T-helper 17 cell (primary cell): ENCODE data around the gene NHEJ1. TPM values are rescaled to one million over a fixed set of nuclear protein-coding genes. Genes with fewer than 3 reads are reported as not detected.
A peak's percentile ranks its signal among the peaks of the same experiment; 100 is the strongest.

Source experiments
- ATAC-seq: fragments of 150-1000 bp; cut with Tn5 transposase; 2 replicates; pipeline ENCODE4 v1.10.0; 2021; ENCODE audit warnings: mild to moderate bottlenecking, moderate library complexity
- DNase-seq, 3 donors: peaks; one replicate each; pipeline versions ENCODE4 v3.0.0 to v3.0.0-alpha.2; 2020 to 2021
- H3K9me3 ChIP-seq: one replicate; pipeline ENCODE4 v1.7.0; 2013; ENCODE audit warnings: low read length, mild to moderate bottlenecking; ENCODE audit not compliant: control insufficient read depth, poor library complexity, severe bottlenecking
- H3K27ac Mint-ChIP-seq: one replicate; pipeline ENCODE4 v1.8.0; 2022; ENCODE audit warnings: mild to moderate bottlenecking, moderate library complexity, mixed read lengths
- H3K27me3 Mint-ChIP-seq: one replicate; pipeline ENCODE4 v1.8.0; 2022; ENCODE audit warnings: mixed read lengths
- H3K36me3 Mint-ChIP-seq: one replicate; pipeline ENCODE4 v1.8.0; 2022; ENCODE audit warnings: low read depth, mixed read lengths
- H3K4me1 Mint-ChIP-seq: one replicate; pipeline ENCODE4 v1.8.0; 2022; ENCODE audit warnings: mild to moderate bottlenecking, mixed read lengths
- H3K4me3 Mint-ChIP-seq: one replicate; pipeline ENCODE4 v1.8.0; 2022; ENCODE audit warnings: mild to moderate bottlenecking, moderate library complexity, mixed read lengths
- total RNA-seq, 4 donors: library from RNA in 2 of 4; stranded (reverse) in 2 of 4; gene quantifications; one replicate each; pipeline ENCODE4 v1.2.3 and lab custom pipeline; 2022 to 2026

Gene NHEJ1
- total RNA-seq, 2 donors from 2014 or later: 11.8 to 15.2 TPM

DNA sequence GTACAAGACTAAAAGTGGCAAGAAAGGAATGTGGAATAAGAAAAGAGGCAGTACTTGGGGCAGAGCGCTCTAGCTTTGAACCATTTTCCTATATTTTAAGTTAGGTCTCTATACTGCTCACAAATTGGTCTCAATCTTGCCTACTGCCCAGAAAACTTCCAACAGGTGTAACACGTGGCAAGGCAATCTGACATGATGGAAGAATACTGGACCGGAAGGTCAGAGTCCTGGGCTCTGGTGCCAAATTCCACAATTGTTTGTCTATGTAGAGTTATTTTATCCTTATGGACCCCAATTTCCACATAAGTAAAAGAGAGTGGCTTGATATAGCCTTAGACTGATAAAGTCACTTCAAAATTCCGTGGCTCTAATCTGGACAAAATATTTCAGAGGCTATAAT, 28.9 kb downstream of the NHEJ1 start:
- Mint-ChIP-seq H3K4me3 (no peak overlapping the region), H3K36me3 (peaks cover 18% of the 10 kb centered on the region), H3K27me3 (no peaks in the 10 kb centered on the region), H3K27ac (peak overlapping the region; percentile 34), H3K4me1 (peaks cover 25% of the 10 kb centered on the region)
- no peak for DNase-seq
- H3K9me3 ChIP-seq: no peaks in the 10 kb centered on the region
- ATAC-seq: no peak

- H3K9me3 ChIP-seq: no peaks in the 10 kb centered on the region
- H3K4me3 Mint-ChIP-seq: no peak overlapping the region
- peaks cover 29% of the 10 kb centered on the region for H3K4me1 Mint-ChIP-seq
- DNase-seq (no peak), ATAC-seq (no peak)
- peaks cover 22% of the 10 kb centered on the region for H3K36me3 Mint-ChIP-seq
- H3K27ac Mint-ChIP-seq: no peak overlapping the region
- H3K27me3 Mint-ChIP-seq: no peaks in the 10 kb centered on the region
Measured at GRCh38 chr2:219131327-219131726, 29.3 kb downstream of the NHEJ1 start.

DNA sequence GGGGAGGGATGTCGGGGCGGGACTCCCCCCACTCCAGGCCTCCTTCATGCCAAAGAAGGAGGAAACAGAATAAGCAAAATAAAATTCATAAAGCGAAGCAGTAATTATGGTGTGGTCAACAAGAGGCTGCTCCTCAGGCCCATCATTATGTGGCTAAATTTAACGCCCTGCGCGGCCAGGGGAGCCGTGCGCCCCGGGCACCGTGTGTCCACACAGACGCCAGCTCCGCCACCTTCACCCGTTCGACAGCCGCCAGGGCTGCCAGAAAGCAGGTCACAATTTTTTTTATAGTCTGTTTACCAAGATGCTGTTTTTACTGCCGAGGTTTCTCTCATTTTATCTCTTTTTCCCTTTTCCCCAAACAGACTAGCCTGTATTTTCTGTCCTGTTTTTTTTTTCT, 31.0 kb downstream of the NHEJ1 start:
- H3K36me3 Mint-ChIP-seq: peaks cover 22% of the 10 kb centered on the region
- H3K4me3 Mint-ChIP-seq: no peak overlapping the region
- ATAC-seq (no peak), DNase-seq (no peak)
- H3K27me3 Mint-ChIP-seq: no peaks in the 10 kb centered on the region
- H3K9me3 ChIP-seq: no peaks in the 10 kb centered on the region
- peaks cover 35% of the 10 kb centered on the region for H3K4me1 Mint-ChIP-seq
- no peak overlapping the region for H3K27ac Mint-ChIP-seq

- ATAC-seq (no peak), DNase-seq (no peak)
- no peaks in the 10 kb centered on the region for H3K27me3 Mint-ChIP-seq
- peaks cover 33% of the 10 kb centered on the region for H3K4me1 Mint-ChIP-seq
- H3K4me3 Mint-ChIP-seq: no peak overlapping the region
- peak overlapping the region; percentile 47 for H3K27ac Mint-ChIP-seq
- no peaks in the 10 kb centered on the region for H3K9me3 ChIP-seq
- H3K36me3 Mint-ChIP-seq: peaks cover 15% of the 10 kb centered on the region
Measured at GRCh38 chr2:219128396-219128795, 32.2 kb downstream of the NHEJ1 start.

DNA sequence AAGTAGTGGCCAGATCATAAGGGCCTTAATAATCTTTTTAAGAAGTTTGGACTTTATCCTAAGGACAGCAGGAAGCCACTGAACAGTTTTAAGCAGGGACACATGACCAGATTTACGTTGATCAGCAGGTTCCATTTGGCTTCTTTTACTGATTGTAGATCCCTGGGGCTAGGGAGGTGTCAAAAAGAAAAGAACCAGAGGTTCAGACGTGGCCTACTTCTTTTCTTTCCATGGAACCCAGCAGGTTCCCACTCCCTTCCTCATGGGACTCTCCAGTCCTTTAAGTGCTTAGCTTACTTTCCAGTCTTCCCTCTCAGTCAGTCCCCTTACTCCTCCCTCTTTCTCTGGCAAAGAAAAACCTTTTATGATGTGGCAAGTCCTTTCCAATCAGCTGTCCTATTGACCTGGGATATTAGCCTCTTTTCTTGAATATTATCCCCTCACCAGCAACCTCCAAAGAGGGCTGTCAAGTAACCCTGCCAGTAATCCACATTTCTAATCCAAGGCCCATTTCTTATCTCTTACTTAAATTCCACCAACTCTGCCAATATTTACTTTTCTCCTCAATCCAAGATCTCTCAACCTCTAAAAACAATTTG, 33.5 kb downstream of the NHEJ1 start:
- H3K4me3 Mint-ChIP-seq: no peak overlapping the region
- DNase-seq (no peak), ATAC-seq (no peak)
- no peaks in the 10 kb centered on the region for H3K9me3 ChIP-seq
- H3K27ac Mint-ChIP-seq: peak overlapping the region; percentile 11
- peaks cover 34% of the 10 kb centered on the region for H3K4me1 Mint-ChIP-seq
- H3K36me3 Mint-ChIP-seq: peaks cover 15% of the 10 kb centered on the region
- no peaks in the 10 kb centered on the region for H3K27me3 Mint-ChIP-seq

GRCh38 chr2:219126555-219126954, 34.1 kb downstream of the NHEJ1 start:
- ATAC-seq: no peak
- H3K9me3 ChIP-seq: no peaks in the 10 kb centered on the region
- peaks cover 34% of the 10 kb centered on the region for H3K4me1 Mint-ChIP-seq
- no peak overlapping the region for H3K27ac Mint-ChIP-seq
- no peak overlapping the region for H3K4me3 Mint-ChIP-seq
- peaks cover 15% of the 10 kb centered on the region for H3K36me3 Mint-ChIP-seq
- no peaks in the 10 kb centered on the region for H3K27me3 Mint-ChIP-seq
- DNase-seq: no peak

- Mint-ChIP-seq H3K4me3 (no peak overlapping the region), H3K36me3 (peaks cover 15% of the 10 kb centered on the region)
Measured at GRCh38 chr2:219125886-219126270, 34.7 kb downstream of the NHEJ1 start.

DNA sequence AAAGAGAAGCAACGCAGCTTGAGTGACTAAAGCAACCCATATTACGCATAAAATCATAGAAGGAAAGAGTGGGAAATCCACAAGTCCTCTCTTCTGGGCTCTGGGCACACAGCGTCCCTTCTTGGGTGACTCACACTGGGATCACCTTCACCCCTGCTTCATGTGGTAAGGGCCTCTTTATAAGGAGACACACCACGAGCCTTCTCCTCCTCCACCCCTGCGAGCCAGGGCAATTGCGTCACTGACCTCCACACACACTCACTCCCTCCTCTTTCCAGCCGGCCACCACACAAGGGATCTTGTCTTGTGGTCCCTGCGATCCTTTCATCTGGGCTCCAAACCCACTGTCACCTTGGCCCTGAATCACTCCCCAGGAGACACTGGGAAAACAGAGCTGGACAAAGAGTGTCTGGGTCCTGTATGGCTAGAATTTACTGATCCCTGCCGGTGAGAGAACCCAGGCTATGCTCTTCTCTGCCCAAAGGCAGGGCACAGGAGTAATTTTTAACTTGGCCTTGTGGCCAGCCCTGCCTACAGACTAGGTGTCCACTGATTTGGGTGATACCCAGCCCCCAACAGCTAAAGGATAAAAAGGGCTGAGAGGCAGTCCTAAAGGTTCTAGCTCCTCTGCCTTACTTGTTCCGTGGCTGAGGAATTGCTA, 35.3 kb downstream of the NHEJ1 start:
- Mint-ChIP-seq H3K27ac (no peak overlapping the region), H3K4me3 (no peak overlapping the region), H3K27me3 (no peaks in the 10 kb centered on the region), H3K4me1 (peaks cover 34% of the 10 kb centered on the region), H3K36me3 (peaks cover 15% of the 10 kb centered on the region)
- no peaks in the 10 kb centered on the region for H3K9me3 ChIP-seq
- DNase-seq (no peak), ATAC-seq (no peak)

More at GRCh38 chr2:219125886-219126270, 34.7 kb downstream of the NHEJ1 start:
- H3K27me3 Mint-ChIP-seq: no peaks in the 10 kb centered on the region
- H3K4me1 Mint-ChIP-seq: peaks cover 34% of the 10 kb centered on the region
- no peak overlapping the region for H3K27ac Mint-ChIP-seq
- ATAC-seq: no peak
- H3K9me3 ChIP-seq: no peaks in the 10 kb centered on the region
- DNase-seq: no peak

GRCh38 chr2:219124381-219125110, 36.1 kb downstream of the NHEJ1 start:
- Mint-ChIP-seq H3K4me1 (peaks cover 36% of the 10 kb centered on the region), H3K27me3 (no peaks in the 10 kb centered on the region), H3K27ac (no peak overlapping the region), H3K4me3 (no peak overlapping the region), H3K36me3 (peaks cover 13% of the 10 kb centered on the region)
- H3K9me3 ChIP-seq: no peaks in the 10 kb centered on the region
- DNase-seq (no peak), ATAC-seq (peak; percentile 50)

- H3K4me3 Mint-ChIP-seq: no peak overlapping the region
- ATAC-seq (no peak), DNase-seq (no peak)
- H3K9me3 ChIP-seq: no peaks in the 10 kb centered on the region
- peaks cover 34% of the 10 kb centered on the region for H3K4me1 Mint-ChIP-seq
- H3K27me3 Mint-ChIP-seq: no peaks in the 10 kb centered on the region
- H3K36me3 Mint-ChIP-seq: peaks cover 10% of the 10 kb centered on the region
- no peak overlapping the region for H3K27ac Mint-ChIP-seq
Measured at GRCh38 chr2:219123356-219124135, 37.1 kb downstream of the NHEJ1 start.

GRCh38 chr2:219122202-219122980, 38.2 kb downstream of the NHEJ1 start:
- peaks cover 9% of the 10 kb centered on the region for H3K36me3 Mint-ChIP-seq

GRCh38 chr2:219120082-219120481, 40.5 kb downstream of the NHEJ1 start:
- H3K36me3 Mint-ChIP-seq: peaks cover 3% of the 10 kb centered on the region
- DNase-seq (no peak), ATAC-seq (no peak)
- H3K9me3 ChIP-seq: no peaks in the 10 kb centered on the region
- H3K4me1 Mint-ChIP-seq: peaks cover 17% of the 10 kb centered on the region
- no peak overlapping the region for H3K27ac Mint-ChIP-seq
- no peaks in the 10 kb centered on the region for H3K27me3 Mint-ChIP-seq
- H3K4me3 Mint-ChIP-seq: no peak overlapping the region

More at GRCh38 chr2:219122202-219122980, 38.2 kb downstream of the NHEJ1 start:
- ATAC-seq (no peak), DNase-seq (no peak)
- H3K4me1 Mint-ChIP-seq: peaks cover 28% of the 10 kb centered on the region
- H3K4me3 Mint-ChIP-seq: no peak overlapping the region
- H3K27me3 Mint-ChIP-seq: no peaks in the 10 kb centered on the region
- no peak overlapping the region for H3K27ac Mint-ChIP-seq
- no peaks in the 10 kb centered on the region for H3K9me3 ChIP-seq
